Airway epithelial cell (primary cell): ENCODE data around the gene CLDN5. TPM values are rescaled to one million over a fixed set of nuclear protein-coding genes. Genes with fewer than 3 reads are reported as not detected.

Experiments used
- total RNA-seq: library from RNA; depleted of rRNA; stranded (reverse); fragments of >200 nt; gene quantifications from 2 replicates; pipeline ENCODE4 v1.2.3, GENCODE V29; 2015

CLDN5 gene
- 0.14 and 0.37 TPM in 2 replicates for total RNA-seq

GRCh38 chr22:19524170-19525115, at the start of gene CLDN5:
CLDN5 (minus strand) TSS chr22:19524410; CDS start chr22:19524255, 155 bp downstream.

GRCh38 chr22:19479355-19480172, 44.6 kb downstream of the CLDN5 start, which contains the start of gene CDC45:
CDC45 (plus strand) TSS chr22:19479920; CDS start chr22:19479969, 49 bp downstream.

DNA sequence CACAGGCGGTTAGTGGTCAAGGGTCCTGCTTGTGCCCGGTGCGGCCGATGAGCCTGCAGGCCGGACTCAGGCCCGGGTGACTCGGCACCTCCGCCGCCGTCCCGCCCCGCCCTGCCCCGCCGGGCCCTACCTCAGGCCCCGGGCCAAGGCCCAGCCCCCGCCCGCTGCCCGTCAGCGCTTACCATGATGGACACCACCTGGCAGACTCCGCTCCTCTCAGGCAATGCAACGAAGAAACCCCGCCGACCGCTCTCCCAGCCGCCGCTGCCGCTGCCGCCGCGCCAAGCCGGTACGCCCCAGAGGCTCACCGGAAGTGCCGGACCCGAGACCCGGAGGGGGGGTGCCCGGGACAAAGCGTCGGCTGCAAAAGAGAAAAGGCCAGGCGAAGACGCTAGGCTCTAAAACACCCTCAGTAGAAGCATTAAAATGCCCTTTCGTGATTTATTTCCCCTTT, 45.3 kb downstream of the CLDN5 start, which contains the start of gene UFD1:
TSS of gene UFD1 (minus strand) at position 293 of the 454 bp plus-strand sequence. CDS start at position 185, 108 bp downstream.

Other genes starting within 250 kb of the CLDN5 start
- gene CLTCL1, start 232.7 kb downstream of the CLDN5 start, total RNA-seq: 5.8 and 7.9 TPM in 2 replicates
- gene HIRA, start 92.7 kb downstream of the CLDN5 start, total RNA-seq: 14.5 and 17.3 TPM in 2 replicates
- gene MRPL40, start 91.9 kb downstream of the CLDN5 start, total RNA-seq: 43.2 and 51.1 TPM in 2 replicates
- gene C22orf39, start 76.7 kb downstream of the CLDN5 start, total RNA-seq: 27.5 and 30.0 TPM in 2 replicates
- 46.3 and 46.5 TPM in 2 replicates for gene UFD1, start 45.2 kb downstream of the CLDN5 start, total RNA-seq
- 20.4 and 28.6 TPM in 2 replicates for gene CDC45, start 44.5 kb downstream of the CLDN5 start, total RNA-seq
- gene SEPTIN5, start 190.1 kb upstream of the CLDN5 start, total RNA-seq: 40.1 and 68.3 TPM in 2 replicates
- 15.0 and 20.3 TPM in 2 replicates for gene GP1BB, start 199.1 kb upstream of the CLDN5 start, total RNA-seq
- gene TBX1, start 236.4 kb upstream of the CLDN5 start, total RNA-seq: 21.6 and 34.4 TPM in 2 replicates